NCI-H146 treated with DMSO at 0.1 percent for 48 hours (cell line): ENCODE data around the gene RAB24.

Source experiments
- DNase-seq: peaks from one replicate; lab custom pipeline; 2025; ENCODE audit not compliant: unreplicated experiment; lab: John Stamatoyannopoulos, UW

RAB24 gene

GRCh38 chr5:177333420-177334154 is 30.1 kb upstream of the RAB24 start:
- DNase-seq = no peak

- DNase-seq = no peak
Observed at GRCh38 chr5:177332896-177333260, 29.4 kb upstream of the RAB24 start.

- DNase-seq = no peak
Observed at GRCh38 chr5:177332031-177332895, 28.7 kb upstream of the RAB24 start.

- no peak for DNase-seq
Observed at GRCh38 chr5:177330991-177331842, 27.7 kb upstream of the RAB24 start.

GRCh38 chr5:177329883-177330282 is 26.4 kb upstream of the RAB24 start:
- DNase-seq = no peak

GRCh38 chr5:177328545-177329231 is 25.2 kb upstream of the RAB24 start:
- DNase-seq = no peak

- no peak for DNase-seq
Observed at GRCh38 chr5:177327539-177328522, 24.3 kb upstream of the RAB24 start.

GRCh38 chr5:177325868-177326381 is 22.4 kb upstream of the RAB24 start:
- no peak for DNase-seq

GRCh38 chr5:177320879-177321278 is 17.4 kb upstream of the RAB24 start:
- DNase-seq = no peak

GRCh38 chr5:177319913-177320588 is 16.5 kb upstream of the RAB24 start:
- no peak for DNase-seq

- peak; percentile 55 for DNase-seq
Observed at GRCh38 chr5:177317959-177318377, 14.4 kb upstream of the RAB24 start.

GRCh38 chr5:177316005-177316404 is 12.5 kb upstream of the RAB24 start:
- DNase-seq = no peak

- DNase-seq = no peak
Observed at GRCh38 chr5:177315411-177315810, 11.9 kb upstream of the RAB24 start.

GRCh38 chr5:177314376-177315342 is 11.1 kb upstream of the RAB24 start:
- no peak for DNase-seq

- DNase-seq = no peak
Observed at GRCh38 chr5:177313561-177314259, 10.2 kb upstream of the RAB24 start.

- no peak for DNase-seq
Observed at GRCh38 chr5:177312649-177313181, 9.2 kb upstream of the RAB24 start.
